T47D (cell line): ENCODE data around the gene OPA1.

Experiments
- DNase-seq, 2 experiments: peaks; one replicate each; pipeline versions ENCODE4 v3.0.0 to v3.0.0-alpha.2; 2011 to 2012; ENCODE audit warnings: low read depth in 1 of 2, low spot score in 1 of 2
- JUND ChIP-seq: IDR thresholded peaks from 2 replicates; pipeline ENCODE4 v1.6.1; 2012; ENCODE audit warnings: low read depth
- in situ Hi-C: cut with HindIII; loops from 2 replicates; pipeline ENCODE4 v1.10.0; 2016; ENCODE audit warnings: low sequenced_read_pairs, low pct_unique_long_range_greater_than_20kb

Gene OPA1

GRCh38 chr3:193729601-193730000 is 136.6 kb downstream of the OPA1 start:
- DNase-seq = no peak
- no peak for TF ChIP-seq JUND
- in situ Hi-C loops = no loop called here

- no peak for TF ChIP-seq JUND
- in situ Hi-C loops = no loop called here
- no peak for DNase-seq
Measured at GRCh38 chr3:193730511-193730910, 137.5 kb downstream of the OPA1 start.

- no peak for TF ChIP-seq JUND
- DNase-seq = no peak
- in situ Hi-C loops = no loop called here
Measured at GRCh38 chr3:193730976-193731375, 138.0 kb downstream of the OPA1 start.

DNA sequence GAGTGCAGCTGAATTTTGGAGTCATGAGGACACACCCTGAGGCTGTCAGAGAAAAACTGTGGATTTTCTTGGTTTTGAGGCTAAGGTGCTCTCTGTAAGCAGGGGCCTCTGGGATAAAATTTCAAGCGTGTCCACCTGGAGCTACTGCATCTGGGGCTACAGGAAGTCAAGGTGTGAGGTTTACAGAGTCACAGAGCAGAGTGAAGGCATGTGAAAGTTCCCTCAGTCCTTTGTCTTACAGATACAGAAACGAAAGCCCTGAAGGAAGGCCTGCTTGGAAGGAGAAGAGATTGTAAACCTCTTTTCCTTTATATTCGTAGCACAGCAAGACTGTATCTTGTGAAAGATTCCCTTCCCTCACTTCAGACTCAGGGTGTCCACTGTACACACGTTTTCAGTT is 138.6 kb downstream of the OPA1 start:
- in situ Hi-C loops = no loop called here
- no peak for DNase-seq
- no peak for TF ChIP-seq JUND

DNA sequence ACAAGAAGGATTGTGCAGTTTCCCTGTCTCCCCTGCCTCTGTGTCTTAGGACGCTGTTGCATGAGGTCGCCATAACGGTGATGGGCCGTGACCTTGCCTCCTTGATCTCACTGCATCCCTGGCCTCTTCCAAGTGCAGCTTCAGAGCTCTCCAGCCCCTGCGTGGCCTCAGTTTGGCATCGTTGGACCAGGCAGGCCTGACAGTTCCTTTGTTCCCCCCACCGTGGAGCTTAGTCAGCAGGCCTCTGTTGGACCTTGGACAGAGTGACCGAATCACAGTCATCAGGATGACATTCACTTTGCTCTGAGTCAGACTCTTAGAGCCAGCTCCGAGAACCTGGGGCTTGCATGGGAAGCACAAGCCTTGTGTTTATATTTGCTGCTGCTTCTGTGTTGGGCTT is 139.4 kb downstream of the OPA1 start:
- in situ Hi-C loops = no loop called here
- no peak for DNase-seq
- TF ChIP-seq JUND = no peak

DNA sequence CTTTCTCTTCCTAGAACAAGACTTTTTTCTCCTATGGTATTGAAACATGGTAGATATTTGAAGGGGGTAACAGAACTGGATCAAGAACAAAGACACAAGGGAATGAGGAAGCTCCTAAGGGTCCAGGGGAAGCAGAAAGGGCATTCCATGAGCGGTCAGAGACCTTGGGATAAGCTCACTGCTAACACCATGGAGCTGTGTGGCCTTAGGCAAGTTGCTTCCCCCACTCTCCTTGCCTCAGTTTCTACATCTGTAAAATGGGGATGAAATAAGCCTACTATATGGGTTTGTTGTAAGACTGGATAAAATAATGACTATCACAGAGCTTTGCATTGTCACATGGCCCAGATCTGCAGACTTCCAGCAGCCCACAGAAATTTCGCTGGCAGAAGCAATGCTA is 139.8 kb downstream of the OPA1 start:
- TF ChIP-seq JUND = no peak
- in situ Hi-C loops = no loop called here
- DNase-seq = no peak

DNA sequence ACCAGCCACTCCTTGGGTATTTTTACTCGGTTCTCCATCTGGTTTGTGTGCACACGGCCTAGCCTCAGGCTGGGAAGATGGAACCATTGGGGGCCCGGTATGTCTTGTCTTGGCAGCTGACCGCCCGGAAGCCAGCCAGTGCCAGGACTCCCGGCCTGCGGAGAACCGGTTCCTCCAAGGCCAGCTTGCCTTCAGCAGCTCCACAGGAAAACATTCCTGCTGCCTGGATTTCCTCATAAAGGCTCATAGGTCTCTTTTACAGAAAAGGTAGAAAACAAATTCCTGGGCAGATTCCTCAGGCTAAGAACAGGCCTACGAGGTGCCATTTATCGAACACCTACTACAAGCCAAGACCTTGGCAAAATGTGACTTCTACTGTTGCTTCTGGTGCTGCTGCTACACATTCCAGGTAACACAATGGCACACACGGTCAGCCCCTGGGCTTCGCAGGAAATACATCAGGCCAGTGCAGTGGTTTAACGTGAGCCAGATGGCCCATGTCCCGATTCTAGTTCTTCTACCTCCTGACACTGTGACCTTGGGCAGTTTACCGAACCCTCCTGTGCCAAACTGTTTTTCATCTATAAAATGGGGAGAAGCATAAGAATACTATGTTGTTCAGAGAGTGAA is 141.8 kb downstream of the OPA1 start:
- no peak for TF ChIP-seq JUND
- DNase-seq = peak; percentile 70 to 93

DNA sequence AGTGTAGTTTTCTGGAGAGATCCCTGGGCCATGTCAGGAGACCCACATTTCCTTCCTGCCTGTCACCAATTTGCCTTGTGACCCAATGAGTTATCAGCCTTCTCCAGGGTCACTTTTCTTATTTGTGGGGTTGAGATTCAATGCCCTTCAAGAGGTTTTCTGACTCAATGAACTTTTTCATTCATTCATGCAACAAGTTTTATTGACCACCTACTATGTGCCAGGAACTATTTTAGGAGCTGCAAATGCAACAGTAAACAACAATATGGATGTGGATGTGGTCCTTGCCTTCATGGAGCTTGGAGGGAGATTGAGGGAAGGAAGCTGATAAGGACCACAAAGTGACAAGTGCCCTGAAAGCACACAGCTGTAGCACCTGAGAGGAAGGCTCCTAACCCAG is 142.8 kb downstream of the OPA1 start:
- in situ Hi-C loops = no loop called here
- no peak for TF ChIP-seq JUND
- DNase-seq = no peak

More for the DNA sequence above, 141.8 kb downstream of the OPA1 start:
- in situ Hi-C loops = no loop called here

DNA sequence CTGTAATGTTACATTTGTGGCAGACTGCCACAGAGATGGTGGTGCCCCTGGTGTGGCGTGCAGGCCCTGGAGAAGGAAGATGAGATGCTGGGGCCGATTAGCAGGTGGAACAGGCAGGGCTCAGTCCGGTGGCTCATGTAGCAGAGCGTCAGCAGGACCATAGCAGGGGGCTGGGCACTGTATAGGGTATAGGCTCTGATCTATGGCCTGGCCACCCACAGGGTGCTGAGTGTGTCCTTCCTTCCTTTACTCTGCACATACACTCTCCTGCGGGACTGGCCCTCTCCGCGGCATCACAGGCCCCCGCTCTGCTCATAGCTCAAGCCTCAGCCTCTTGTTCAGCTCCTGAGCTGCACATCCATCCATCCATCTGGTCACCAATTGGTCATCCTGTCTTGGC is 143.6 kb downstream of the OPA1 start:
- in situ Hi-C loops = no loop called here
- DNase-seq = no peak
- no peak for TF ChIP-seq JUND

DNA sequence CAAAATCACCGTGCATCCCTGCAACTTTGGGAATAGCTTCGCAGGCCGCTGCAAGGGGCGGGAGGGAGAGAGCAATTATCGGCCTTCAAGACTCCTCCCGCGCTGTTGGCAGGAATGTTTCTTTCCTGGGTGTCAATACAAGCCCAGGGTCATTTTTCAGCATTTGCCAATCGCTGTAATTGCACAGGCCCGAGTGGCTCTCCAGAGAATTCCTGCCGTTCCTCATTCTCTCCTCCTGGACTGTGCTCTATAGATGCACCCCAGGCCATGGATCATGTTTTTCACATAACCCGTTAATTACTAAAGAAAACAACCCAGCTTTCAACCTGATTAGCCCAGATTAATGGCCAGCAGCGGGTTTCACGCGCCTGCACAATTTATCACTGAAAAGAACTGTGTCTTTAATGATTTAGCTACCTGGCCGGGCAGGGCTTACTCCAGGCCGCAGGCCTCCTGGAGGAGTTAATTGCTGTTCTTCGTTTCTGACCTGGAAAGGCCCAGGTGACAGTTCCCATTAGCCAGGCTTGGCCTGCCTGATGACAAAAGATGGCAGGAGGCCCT is 144.3 kb downstream of the OPA1 start:
- in situ Hi-C loops = no loop called here
- TF ChIP-seq JUND = no peak
- DNase-seq = no peak

DNA sequence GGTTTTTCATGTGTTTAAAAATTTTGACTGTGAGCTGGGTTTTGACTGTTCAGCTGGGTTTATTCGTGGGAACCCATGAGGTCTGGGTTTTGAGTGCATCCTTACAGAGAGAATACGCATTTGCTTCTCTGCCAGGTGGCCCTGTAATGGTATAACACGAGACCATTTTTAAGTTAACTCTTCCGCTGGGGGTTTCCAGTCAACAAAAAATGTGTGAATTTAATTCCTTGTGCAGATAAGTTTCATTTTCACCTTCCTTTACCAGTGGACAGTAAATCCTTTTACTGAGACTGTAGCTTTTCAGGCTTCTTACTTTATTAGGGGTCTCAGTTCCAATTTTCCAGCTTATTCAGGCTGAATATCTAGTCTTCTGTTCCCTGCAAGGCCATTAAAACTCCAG is 149.6 kb downstream of the OPA1 start:
- in situ Hi-C loops = no loop called here
- DNase-seq = no peak
- TF ChIP-seq JUND = no peak

GRCh38 chr3:193743702-193744047 is 150.7 kb downstream of the OPA1 start:
- TF ChIP-seq JUND = no peak
- DNase-seq = no peak
- in situ Hi-C loops = no loop called here

DNA sequence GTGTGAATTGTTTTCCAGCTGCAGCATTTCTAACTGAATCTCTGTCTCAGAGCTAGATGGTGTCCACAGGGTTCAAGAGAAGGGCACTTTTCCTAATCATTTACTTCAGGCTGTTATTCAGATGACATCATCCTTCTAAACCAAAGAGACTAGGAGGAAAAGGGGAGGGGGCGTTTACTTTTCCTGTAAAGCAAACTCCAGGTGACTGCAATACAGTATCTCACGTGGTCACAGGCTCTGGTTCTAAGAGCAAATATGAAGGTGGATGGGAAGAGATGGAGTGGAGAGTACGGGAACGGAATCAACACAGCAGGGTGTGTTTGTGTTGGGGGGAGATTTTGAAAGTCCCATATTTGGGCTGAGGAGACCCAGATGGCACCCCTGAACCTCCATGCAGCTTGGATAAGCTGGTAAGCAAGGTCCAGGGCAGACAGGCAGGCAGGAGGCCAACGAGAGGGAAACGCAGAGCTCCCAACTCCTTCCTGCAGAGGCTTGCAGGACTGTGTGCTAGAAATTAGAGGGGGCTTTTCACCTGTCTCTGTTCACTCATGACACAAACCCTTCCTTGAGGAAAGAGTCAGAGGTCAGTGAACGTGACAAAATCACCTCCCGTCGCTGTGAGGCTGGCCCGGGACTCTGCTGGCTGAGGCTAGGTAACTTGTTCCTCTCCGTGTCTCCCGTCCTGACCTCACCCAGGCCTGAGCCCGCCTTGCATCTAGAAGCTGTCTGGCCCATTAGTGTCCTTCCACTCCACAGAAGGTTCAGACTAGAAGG is 151.2 kb downstream of the OPA1 start:
- TF ChIP-seq JUND = peak; percentile 98
- DNase-seq = peak; percentile 92 to 99
- in situ Hi-C loops = no loop called here
